Adipocyte (in vitro differentiated cells): Measurements from ENCODE around the gene EXOG.

Experiments used
- DNase-seq: peaks from one replicate; pipeline ENCODE4 v3.0.0-alpha.2; 2015; ENCODE audit warnings: low read depth
- H3K27me3 ChIP-seq: replicated peaks from 2 replicates; pipeline ENCODE4 v1.7.0; 2013; ENCODE audit warnings: mild to moderate bottlenecking, low read length, moderate library complexity; ENCODE audit not compliant: control insufficient read depth, insufficient read depth
- H3K36me3 ChIP-seq: 2 replicates; pipeline ENCODE4 v1.7.0; 2013; ENCODE audit warnings: low read length, mild to moderate bottlenecking, moderate library complexity; ENCODE audit not compliant: control insufficient read depth, insufficient read depth, severe bottlenecking
- H3K4me1 ChIP-seq: 2 replicates; pipeline ENCODE4 v1.7.0; 2013; ENCODE audit warnings: mild to moderate bottlenecking, low read length, moderate library complexity; ENCODE audit not compliant: control insufficient read depth, insufficient read depth
- H3K4me3 ChIP-seq: 2 replicates; pipeline ENCODE4 v1.7.0; 2013; ENCODE audit warnings: mild to moderate bottlenecking, low read length, moderate library complexity
- H3K9ac ChIP-seq: 2 replicates; pipeline ENCODE4 v1.7.0; 2013; ENCODE audit warnings: mild to moderate bottlenecking, low read length, moderate library complexity
- H3K9me3 ChIP-seq: 2 replicates; pipeline ENCODE4 v1.7.0; 2013; ENCODE audit warnings: mild to moderate bottlenecking, low read length, moderate library complexity; ENCODE audit not compliant: control insufficient read depth

EXOG gene

GRCh38 chr3:38516669-38517068 is 20.5 kb downstream of the EXOG start:
- H3K9me3 ChIP-seq = no peaks in the 10 kb centered on the region
- peaks cover 25% of the 10 kb centered on the region for H3K36me3 ChIP-seq
- no peak for DNase-seq
- H3K27me3 ChIP-seq = no peaks in the 10 kb centered on the region
- H3K4me3 ChIP-seq = no peak overlapping the region
- no peaks in the 10 kb centered on the region for H3K4me1 ChIP-seq
- H3K9ac ChIP-seq = no peak overlapping the region

DNA sequence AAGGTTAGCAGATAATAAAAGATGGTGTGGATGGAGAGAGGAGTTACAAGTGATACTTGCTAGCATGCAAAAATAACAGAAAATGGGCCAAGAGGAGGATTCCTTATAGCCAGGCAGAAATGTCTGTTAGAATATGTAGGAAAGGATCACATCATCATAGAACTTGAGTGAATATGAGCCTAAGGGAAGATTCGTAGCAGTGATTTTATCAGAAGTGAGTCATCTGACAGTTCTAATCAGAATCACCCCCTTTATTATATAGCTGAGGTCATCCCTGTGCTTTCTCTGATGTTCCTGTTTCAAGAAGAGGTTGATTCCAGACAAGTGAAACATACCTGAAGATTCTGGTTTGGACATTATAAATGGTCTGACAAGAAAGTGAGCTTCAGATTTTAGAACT is 22.9 kb downstream of the EXOG start:
- H3K27me3 ChIP-seq = no peaks in the 10 kb centered on the region
- DNase-seq = peak; percentile 70
- peaks cover 24% of the 10 kb centered on the region for H3K36me3 ChIP-seq
- H3K9me3 ChIP-seq = no peaks in the 10 kb centered on the region
- no peak overlapping the region for H3K9ac ChIP-seq
- no peaks in the 10 kb centered on the region for H3K4me1 ChIP-seq
- H3K4me3 ChIP-seq = no peak overlapping the region

DNA sequence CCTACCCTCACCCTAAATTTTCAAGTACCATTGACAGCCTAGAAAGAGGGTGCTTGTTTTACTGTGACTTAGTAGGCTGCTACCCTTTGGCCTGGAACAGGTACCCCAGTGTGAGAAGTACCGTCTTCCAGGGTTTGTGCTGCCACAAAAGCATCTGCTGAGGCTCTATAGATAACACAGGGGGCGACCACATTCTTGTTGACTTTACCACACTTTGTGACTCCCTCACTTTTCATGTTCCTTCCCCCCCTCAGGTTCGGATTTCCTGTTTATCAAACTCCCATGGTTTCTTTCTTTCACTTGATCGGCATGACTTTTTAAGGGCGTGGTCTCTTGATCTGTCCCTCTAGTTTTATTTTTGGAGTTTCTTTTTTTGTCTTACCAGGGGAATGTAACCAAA is 23.5 kb downstream of the EXOG start:
- DNase-seq = no peak
- H3K36me3 ChIP-seq = peaks cover 25% of the 10 kb centered on the region
- H3K9ac ChIP-seq = no peak overlapping the region
- H3K4me3 ChIP-seq = no peak overlapping the region
- no peaks in the 10 kb centered on the region for H3K9me3 ChIP-seq
- H3K27me3 ChIP-seq = no peaks in the 10 kb centered on the region
- H3K4me1 ChIP-seq = no peaks in the 10 kb centered on the region

GRCh38 chr3:38521391-38521987 is 25.3 kb downstream of the EXOG start:
- Histone ChIP-seq H3K4me3 (no peak overlapping the region), H3K36me3 (peaks cover 42% of the 10 kb centered on the region), H3K9ac (no peak overlapping the region), H3K27me3 (no peaks in the 10 kb centered on the region), H3K9me3 (no peaks in the 10 kb centered on the region), H3K4me1 (no peaks in the 10 kb centered on the region)
- DNase-seq = peak; percentile 85

- no peak overlapping the region for H3K9ac ChIP-seq
- no peaks in the 10 kb centered on the region for H3K9me3 ChIP-seq
- H3K4me3 ChIP-seq = no peak overlapping the region
- no peak for DNase-seq
- no peaks in the 10 kb centered on the region for H3K4me1 ChIP-seq
- H3K27me3 ChIP-seq = no peaks in the 10 kb centered on the region
- H3K36me3 ChIP-seq = peaks cover 40% of the 10 kb centered on the region
These were observed 25.9 kb downstream of the EXOG start for GRCh38 chr3:38522002-38522401.

GRCh38 chr3:38524141-38524739 is 28.1 kb downstream of the EXOG start:
- Histone ChIP-seq H3K4me1 (peaks cover 4% of the 10 kb centered on the region), H3K9me3 (no peaks in the 10 kb centered on the region), H3K9ac (no peak overlapping the region), H3K27me3 (no peaks in the 10 kb centered on the region), H3K36me3 (peaks cover 35% of the 10 kb centered on the region), H3K4me3 (no peak overlapping the region)
- DNase-seq = peak; percentile 6

DNA sequence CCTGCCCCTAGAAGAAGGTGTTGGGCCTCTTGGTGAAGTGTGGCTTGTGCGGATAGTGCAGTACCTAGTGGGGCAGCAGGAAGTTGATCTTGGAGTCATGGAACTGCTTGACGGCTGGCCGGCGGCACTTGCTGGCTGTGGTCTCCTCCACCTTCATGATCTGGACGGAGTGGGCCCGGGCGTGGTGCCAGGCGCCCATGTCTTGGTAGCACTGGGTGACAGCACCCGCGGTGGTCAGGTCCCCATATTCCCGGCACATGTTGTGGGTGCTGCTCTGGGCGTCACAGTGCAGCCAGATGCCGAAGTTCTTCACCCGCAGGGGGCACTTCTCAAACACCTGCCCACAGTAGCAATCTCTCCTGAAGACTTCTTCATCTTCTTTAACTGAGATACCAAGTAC is 30.7 kb downstream of the EXOG start:
- Histone ChIP-seq H3K36me3 (peaks cover 28% of the 10 kb centered on the region), H3K4me3 (no peak overlapping the region), H3K4me1 (peaks cover 4% of the 10 kb centered on the region), H3K9me3 (no peaks in the 10 kb centered on the region), H3K27me3 (no peaks in the 10 kb centered on the region), H3K9ac (no peak overlapping the region)
- DNase-seq = no peak

DNA sequence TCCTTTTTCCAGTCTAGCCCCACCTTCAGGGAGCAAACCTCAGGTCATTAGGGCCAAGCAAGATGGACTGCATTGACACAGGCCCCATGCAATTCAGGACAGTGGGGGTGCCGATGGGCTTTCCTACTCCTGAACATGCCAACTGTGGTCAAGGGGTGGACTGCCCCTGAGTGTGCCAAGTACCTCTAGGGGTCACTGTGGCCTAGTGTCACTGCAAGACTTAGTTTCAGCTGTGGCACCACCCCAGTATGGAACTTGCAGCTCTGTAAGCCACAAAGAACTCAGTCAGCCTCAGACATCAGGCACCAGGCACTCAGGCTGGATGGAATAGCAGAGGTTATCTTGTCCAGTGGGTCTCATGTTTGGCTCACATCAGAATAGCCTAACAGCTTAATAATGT is 32.3 kb downstream of the EXOG start:
- H3K36me3 ChIP-seq = peaks cover 28% of the 10 kb centered on the region
- H3K9ac ChIP-seq = no peak overlapping the region
- no peak for DNase-seq
- peaks cover 4% of the 10 kb centered on the region for H3K4me1 ChIP-seq
- H3K27me3 ChIP-seq = no peaks in the 10 kb centered on the region
- H3K9me3 ChIP-seq = no peaks in the 10 kb centered on the region
- H3K4me3 ChIP-seq = no peak overlapping the region

- DNase-seq = no peak
- Histone ChIP-seq H3K9me3 (peaks cover 11% of the 10 kb centered on the region), H3K36me3 (no peaks in the 10 kb centered on the region), H3K4me3 (no peak overlapping the region), H3K9ac (no peak overlapping the region), H3K27me3 (no peaks in the 10 kb centered on the region), H3K4me1 (peaks cover 4% of the 10 kb centered on the region)
These were observed 36.4 kb downstream of the EXOG start for GRCh38 chr3:38532529-38532928.

DNA sequence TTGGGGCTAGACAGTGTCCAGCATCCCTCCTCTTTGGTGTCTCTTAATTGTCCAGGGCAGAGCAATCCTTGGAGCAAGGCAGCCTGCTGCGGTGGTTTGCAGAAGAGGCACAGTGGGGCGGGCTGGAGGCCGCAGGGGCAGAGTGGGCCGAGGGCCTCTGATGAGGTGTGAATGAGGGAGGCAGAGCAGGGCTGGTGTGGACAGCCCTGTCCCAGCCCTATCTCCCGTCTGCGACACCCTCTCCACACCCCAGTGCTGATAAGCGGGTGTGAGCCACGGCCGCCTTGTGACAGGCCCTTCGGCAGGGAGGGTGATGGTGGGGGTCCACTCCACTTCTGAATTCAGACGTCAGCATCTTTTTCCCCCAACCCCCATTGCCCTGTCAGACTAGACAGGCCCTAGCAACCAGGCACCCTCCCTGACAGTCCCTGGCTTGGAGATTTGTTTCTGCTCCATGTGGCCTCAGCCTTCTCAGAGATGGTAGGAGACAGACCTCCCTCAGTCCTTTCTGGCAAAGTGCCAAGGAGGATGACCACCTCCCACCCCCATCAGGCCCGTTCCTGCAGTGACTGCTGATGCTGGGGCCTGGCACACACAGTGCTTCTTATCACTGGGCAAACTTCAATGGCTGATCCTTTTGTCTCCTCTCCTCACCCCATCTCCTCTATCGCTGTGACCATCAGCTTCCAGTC is 37.3 kb downstream of the EXOG start:
- Histone ChIP-seq H3K9me3 (peaks cover 11% of the 10 kb centered on the region), H3K4me3 (no peak overlapping the region), H3K27me3 (no peaks in the 10 kb centered on the region), H3K9ac (no peak overlapping the region), H3K36me3 (no peaks in the 10 kb centered on the region), H3K4me1 (peaks cover under 1% of the 10 kb centered on the region)
- no peak for DNase-seq

GRCh38 chr3:38534180-38534579 is 38.0 kb downstream of the EXOG start:
- Histone ChIP-seq H3K9me3 (peaks cover 11% of the 10 kb centered on the region), H3K9ac (no peak overlapping the region), H3K4me3 (no peak overlapping the region), H3K27me3 (no peaks in the 10 kb centered on the region), H3K36me3 (no peaks in the 10 kb centered on the region), H3K4me1 (no peaks in the 10 kb centered on the region)
- DNase-seq = no peak
